WTC11 (cell line): Measurements from ENCODE around the gene EGFL8.

Source experiments
- ARID4B ChIP-seq: sonication (generic); formaldehyde crosslinking; IDR thresholded peaks from 2 replicates; pipeline ENCODE4 v1.8.0; 2023; ENCODE audit warnings: missing genetic modification reagents, mild to moderate bottlenecking, borderline replicate concordance
- ATF3 ChIP-seq: sonication (generic); formaldehyde crosslinking; conservative IDR thresholded peaks from 2 replicates; pipeline ENCODE4 v1.8.1; 2022; ENCODE audit warnings: mild to moderate bottlenecking, missing genetic modification reagents
- CREB1 ChIP-seq: sonication (generic); formaldehyde crosslinking; IDR thresholded peaks from 2 replicates; pipeline ENCODE4 v1.8.0; 2023; ENCODE audit warnings: mild to moderate bottlenecking, missing genetic modification reagents
- CTCF ChIP-seq: fragments of 200-600 bp; IDR thresholded peaks from 2 replicates; pipeline ENCODE4 v1.8.0; 2022; ENCODE audit warnings: antibody characterized with exemption
- FOXP1 ChIP-seq: sonication (generic); formaldehyde crosslinking; IDR thresholded peaks from 2 replicates; pipeline ENCODE4 v1.8.0; 2022; ENCODE audit warnings: missing genetic modification reagents, mild to moderate bottlenecking, moderate library complexity, borderline replicate concordance
- GABPB1 ChIP-seq: sonication (generic); formaldehyde crosslinking; IDR thresholded peaks from 2 replicates; pipeline ENCODE4 v1.8.1; 2023; ENCODE audit warnings: mild to moderate bottlenecking, missing genetic modification reagents
- MAX ChIP-seq: sonication (generic); formaldehyde crosslinking; IDR thresholded peaks from 2 replicates; pipeline ENCODE4 v1.8.0; 2022; ENCODE audit warnings: mild to moderate bottlenecking, missing genetic modification reagents
- NFE2L1 ChIP-seq: sonication (generic); formaldehyde crosslinking; IDR thresholded peaks from 2 replicates; pipeline ENCODE4 v1.8.1; 2023; ENCODE audit warnings: missing genetic modification reagents
- SOX15 ChIP-seq: fragments of 250-450 bp; sonication (Bioruptor Pico); IDR thresholded peaks from 2 replicates; pipeline ENCODE4 v1.9.0; 2021; ENCODE audit warnings: mild to moderate bottlenecking
- TEAD4 ChIP-seq: sonication (generic); formaldehyde crosslinking; IDR thresholded peaks from 2 replicates; pipeline ENCODE4 v1.8.0; 2022; ENCODE audit warnings: mild to moderate bottlenecking, missing genetic modification reagents
- ZNF317 ChIP-seq: sonication (generic); formaldehyde crosslinking; IDR thresholded peaks from 2 replicates; pipeline ENCODE4 v1.8.1; 2023; ENCODE audit warnings: low read depth, mild to moderate bottlenecking, moderate library complexity, missing genetic modification reagents, borderline replicate concordance
- TF ChIP-seq, protein P1 (sequence below): sonication (generic); formaldehyde crosslinking; IDR thresholded peaks from 2 replicates; pipeline ENCODE4 v1.8.1; 2022; ENCODE audit warnings: missing genetic modification reagents, borderline replicate concordance
- TF ChIP-seq, protein P2 (sequence below): sonication (generic); formaldehyde crosslinking; IDR thresholded peaks from 2 replicates; pipeline ENCODE4 v1.8.1; 2023; ENCODE audit warnings: mild to moderate bottlenecking, missing genetic modification reagents, moderate library complexity

DNA sequence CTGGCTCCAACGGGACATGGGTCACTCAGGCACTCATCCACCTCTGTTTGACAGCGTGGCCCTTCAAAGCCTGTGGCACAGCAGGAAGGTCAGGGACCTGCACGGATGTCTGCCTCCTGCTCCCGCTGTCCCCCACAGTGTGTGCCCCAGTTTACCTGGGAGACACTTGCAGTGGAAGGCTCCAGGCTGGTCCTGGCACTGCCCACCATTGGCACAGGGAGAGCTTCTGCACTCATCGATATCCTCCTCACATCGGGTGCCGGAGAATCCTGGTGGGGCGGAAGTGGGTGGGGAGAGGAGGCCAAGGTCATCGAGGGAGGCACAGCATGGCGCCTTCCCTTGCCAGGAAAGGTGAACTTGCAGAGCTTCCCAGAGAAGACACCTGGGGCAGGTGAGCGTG is 52.6 kb downstream of the EGFL8 start:
- TF ChIP-seq CTCF, result no peak
- no peak for TF ChIP-seq CREB1 (CRISPR knock-in tag)
- TF ChIP-seq, protein P1, sequence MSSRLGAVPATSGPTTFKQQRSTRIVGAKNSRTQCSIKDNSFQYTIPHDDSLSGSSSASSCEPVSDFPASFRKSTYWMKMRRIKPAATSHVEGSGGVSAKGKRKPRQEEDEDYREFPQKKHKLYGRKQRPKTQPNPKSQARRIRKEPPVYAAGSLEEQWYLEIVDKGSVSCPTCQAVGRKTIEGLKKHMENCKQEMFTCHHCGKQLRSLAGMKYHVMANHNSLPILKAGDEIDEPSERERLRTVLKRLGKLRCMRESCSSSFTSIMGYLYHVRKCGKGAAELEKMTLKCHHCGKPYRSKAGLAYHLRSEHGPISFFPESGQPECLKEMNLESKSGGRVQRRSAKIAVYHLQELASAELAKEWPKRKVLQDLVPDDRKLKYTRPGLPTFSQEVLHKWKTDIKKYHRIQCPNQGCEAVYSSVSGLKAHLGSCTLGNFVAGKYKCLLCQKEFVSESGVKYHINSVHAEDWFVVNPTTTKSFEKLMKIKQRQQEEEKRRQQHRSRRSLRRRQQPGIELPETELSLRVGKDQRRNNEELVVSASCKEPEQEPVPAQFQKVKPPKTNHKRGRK, result no peak
- TF ChIP-seq ZNF317 (CRISPR knock-in tag), result no peak
- no peak for TF ChIP-seq MAX
- TF ChIP-seq ARID4B (CRISPR knock-in tag), result no peak
- TF ChIP-seq FOXP1, result no peak
- TF ChIP-seq SOX15 (CRISPR knock-in tag), result no peak
- TF ChIP-seq ATF3 (CRISPR knock-in tag), result no peak
- TF ChIP-seq GABPB1 (CRISPR knock-in tag), result no peak
- TF ChIP-seq, protein P2, sequence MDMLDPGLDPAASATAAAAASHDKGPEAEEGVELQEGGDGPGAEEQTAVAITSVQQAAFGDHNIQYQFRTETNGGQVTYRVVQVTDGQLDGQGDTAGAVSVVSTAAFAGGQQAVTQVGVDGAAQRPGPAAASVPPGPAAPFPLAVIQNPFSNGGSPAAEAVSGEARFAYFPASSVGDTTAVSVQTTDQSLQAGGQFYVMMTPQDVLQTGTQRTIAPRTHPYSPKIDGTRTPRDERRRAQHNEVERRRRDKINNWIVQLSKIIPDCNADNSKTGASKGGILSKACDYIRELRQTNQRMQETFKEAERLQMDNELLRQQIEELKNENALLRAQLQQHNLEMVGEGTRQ (CRISPR knock-in tag), result no peak
- no peak for TF ChIP-seq TEAD4 (CRISPR knock-in tag)
- TF ChIP-seq NFE2L1, result no peak
